Sigmoid colon (tissue), 7 donors: ENCODE measurements around the gene DHX9. TPM values are rescaled to one million over a fixed set of nuclear protein-coding genes. Genes with fewer than 3 reads are reported as not detected.

ENCODE experiments used
- DNase-seq: peaks from one replicate; pipeline ENCODE4 v3.0.0-alpha.2; 2019
- H3K27ac ChIP-seq, 4 donors: fragments of 200-600 bp; sonication (generic); one replicate each; pipeline ENCODE4 v1.5.1; 2016 to 2019; ENCODE audit warnings: mild to moderate bottlenecking in 1 of 4
- H3K27me3 ChIP-seq, 3 donors: fragments of 200-600 bp; sonication (generic); one replicate each; pipeline ENCODE4 v1.5.1; 2019; ENCODE audit warnings: mild to moderate bottlenecking in 1 of 3
- H3K36me3 ChIP-seq, 4 donors: fragments of 200-600 bp; sonication (generic); one replicate each; pipeline ENCODE4 v1.5.1; 2016 to 2019
- H3K4me1 ChIP-seq, 4 donors: fragments of 200-600 bp; sonication (generic); one replicate each; pipeline ENCODE4 v1.5.1; 2017 to 2019
- H3K4me3 ChIP-seq, 4 donors: fragments of 200-600 bp; sonication (generic); one replicate each; pipeline ENCODE4 v1.5.1; 2017 to 2019; ENCODE audit warnings: mild to moderate bottlenecking in 2 of 4, moderate library complexity in 1 of 4
- H3K9me3 ChIP-seq, 4 donors: fragments of 200-600 bp in 3 of 4; sonication (generic) in 3 of 4; one replicate each; pipeline versions ENCODE4 v1.5.1 to v1.6.1; 2013 to 2019
- EP300 ChIP-seq, 4 donors: sonication (generic); formaldehyde crosslinking; IDR thresholded peaks; one replicate each; pipeline ENCODE4 v1.6.1; 2017; ENCODE audit warnings: antibody characterized with exemption in 4 of 4
- POLR2A ChIP-seq, 2 donors: fragments of 450-650 bp; IDR thresholded peaks; one replicate each; pipeline ENCODE4 v1.6.1; 2016; ENCODE audit warnings: antibody characterized with exemption in 2 of 2, mild to moderate bottlenecking in 2 of 2, moderate library complexity in 2 of 2
- POLR2AphosphoS5 ChIP-seq, 4 donors: sonication (generic); formaldehyde crosslinking; IDR thresholded peaks; one replicate each; pipeline ENCODE4 v1.6.1; 2017; ENCODE audit warnings: antibody characterized with exemption in 4 of 4
- WGBS, 2 donors: extraction: QIAGEN DNeasy Blood & Tissue Kit; methylation state at CpG; one replicate each; pipeline ENCODE4 v1.1.7; 2013; 5-methylcytosine and 5-hydroxymethylcytosine counted together
- intact Hi-C: fragments of 100-400 bp; cut with DNase I; formaldehyde crosslinking; loops from one replicate; pipeline ENCODE4 v1.15.1; 2023
- polyA plus RNA-seq, 3 donors: library from polyadenylated mRNA; stranded (reverse); fragments of 200-250 nt; gene quantifications; one replicate each; pipeline ENCODE4 v1.2.3, GENCODE V29; 2013
- total RNA-seq, 4 donors: library from RNA; depleted of rRNA; stranded (reverse); fragments of >200 nt; gene quantifications; one replicate each; pipeline ENCODE4 v1.1.0, GENCODE V29; 2016
- TF ChIP-seq, protein P1 (sequence below), 4 experiments: fragments of 450-650 bp in 3 of 4; fragments of 200-600 bp in 1 of 4; IDR thresholded peaks; one replicate each; pipeline ENCODE4 v1.5.1; 2016 to 2019; ENCODE audit warnings: antibody characterized with exemption in 4 of 4, mild to moderate bottlenecking in 3 of 4, moderate library complexity in 2 of 4
- donor health status: healthy with polysubstance abuse.
- donor health status: Bipolar disorder and iron deficiency.
- donor health status: healthy.

Gene DHX9
- total and polyA plus RNA-seq, 7 donors, result 25.4 to 96.7 (median 68.4) TPM

DNA sequence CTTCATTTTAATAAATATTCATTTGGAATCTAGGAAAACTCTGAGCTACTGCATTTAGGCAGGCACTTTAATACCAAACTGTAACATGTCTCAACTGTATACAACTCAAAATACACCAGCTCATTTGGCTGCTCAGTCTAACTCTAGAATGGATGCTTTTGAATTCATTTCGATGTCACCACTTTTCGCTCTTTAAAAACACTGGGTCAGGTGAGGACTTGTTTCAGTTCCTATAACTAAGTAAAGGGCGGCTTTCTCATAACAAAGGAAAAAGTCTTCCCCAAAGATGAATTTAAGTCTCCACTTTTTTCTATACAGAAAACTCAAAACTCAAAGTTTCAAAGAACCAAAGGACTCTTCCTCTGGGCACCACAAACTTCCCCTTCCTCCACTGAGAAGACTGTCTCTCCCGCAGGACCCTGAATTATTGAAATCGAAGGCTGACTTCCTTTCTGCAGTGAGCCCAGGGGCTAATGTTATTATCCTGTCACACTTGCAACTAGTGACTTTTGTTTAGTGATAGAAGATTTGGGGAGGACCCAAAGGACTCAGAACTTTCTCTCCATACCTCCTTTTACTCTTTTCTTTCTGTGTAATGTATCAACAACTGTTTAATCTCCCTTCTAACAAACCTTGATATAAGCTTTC is 9.7 kb upstream of the DHX9 start:
- H3K4me3 ChIP-seq, result no peak overlapping the region
- no peaks in the 10 kb centered on the region for H3K4me1 ChIP-seq
- TF ChIP-seq EP300 (IDR thresholded peaks at IDR 0.05), result no peak
- TF ChIP-seq POLR2AphosphoS5 (IDR thresholded peaks at IDR 0.05), result no peak
- no peak for TF ChIP-seq POLR2A (IDR thresholded peaks at IDR 0.05)
- TF ChIP-seq, protein P1, sequence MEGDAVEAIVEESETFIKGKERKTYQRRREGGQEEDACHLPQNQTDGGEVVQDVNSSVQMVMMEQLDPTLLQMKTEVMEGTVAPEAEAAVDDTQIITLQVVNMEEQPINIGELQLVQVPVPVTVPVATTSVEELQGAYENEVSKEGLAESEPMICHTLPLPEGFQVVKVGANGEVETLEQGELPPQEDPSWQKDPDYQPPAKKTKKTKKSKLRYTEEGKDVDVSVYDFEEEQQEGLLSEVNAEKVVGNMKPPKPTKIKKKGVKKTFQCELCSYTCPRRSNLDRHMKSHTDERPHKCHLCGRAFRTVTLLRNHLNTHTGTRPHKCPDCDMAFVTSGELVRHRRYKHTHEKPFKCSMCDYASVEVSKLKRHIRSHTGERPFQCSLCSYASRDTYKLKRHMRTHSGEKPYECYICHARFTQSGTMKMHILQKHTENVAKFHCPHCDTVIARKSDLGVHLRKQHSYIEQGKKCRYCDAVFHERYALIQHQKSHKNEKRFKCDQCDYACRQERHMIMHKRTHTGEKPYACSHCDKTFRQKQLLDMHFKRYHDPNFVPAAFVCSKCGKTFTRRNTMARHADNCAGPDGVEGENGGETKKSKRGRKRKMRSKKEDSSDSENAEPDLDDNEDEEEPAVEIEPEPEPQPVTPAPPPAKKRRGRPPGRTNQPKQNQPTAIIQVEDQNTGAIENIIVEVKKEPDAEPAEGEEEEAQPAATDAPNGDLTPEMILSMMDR (IDR thresholded peaks at IDR 0.05), result no peak
- peaks cover 0 to 16% (median 0%) of the 10 kb centered on the region in 4 donors for H3K36me3 ChIP-seq
- no peaks in the 10 kb centered on the region for H3K27me3 ChIP-seq
- H3K9me3 ChIP-seq, result no peaks in the 10 kb centered on the region
- no peak overlapping the region for H3K27ac ChIP-seq
- DNase-seq, result no peak
- WGBS, 2 donors, result 61 to 91% methylated on average over 5 of the region's 5 CpGs
- intact Hi-C loops, result no loop called here

DNA sequence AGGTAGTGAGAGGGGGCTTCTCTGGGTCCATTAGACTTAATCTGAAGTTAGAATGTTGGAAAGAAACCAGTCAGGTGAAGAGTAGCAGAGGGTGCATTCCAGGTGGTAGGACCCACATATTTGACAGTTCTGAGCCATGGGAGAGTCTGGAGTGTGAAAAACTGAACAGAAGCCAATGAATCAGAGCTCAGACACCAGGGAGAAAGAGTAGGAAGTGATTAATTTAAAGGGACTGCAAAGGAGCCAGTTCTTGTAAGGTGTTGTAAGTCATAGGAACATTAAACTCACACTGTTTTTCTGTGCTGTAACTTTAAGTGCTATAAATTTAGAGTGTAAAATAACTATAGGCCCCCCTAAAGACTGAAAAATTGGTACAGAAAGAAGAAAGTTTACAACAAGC is 5.9 kb upstream of the DHX9 start:
- no peaks in the 10 kb centered on the region for H3K9me3 ChIP-seq
- peaks cover 0 to 3% (median 0%) of the 10 kb centered on the region in 4 donors for H3K36me3 ChIP-seq
- no peak overlapping the region for H3K27ac ChIP-seq
- TF ChIP-seq POLR2A (IDR thresholded peaks at IDR 0.05) (no peak), EP300 (IDR thresholded peaks at IDR 0.05) (no peak), POLR2AphosphoS5 (IDR thresholded peaks at IDR 0.05) (no peak)
- TF ChIP-seq, protein P1 (IDR thresholded peaks at IDR 0.05), result no peak
- DNase-seq, result no peak
- H3K4me1 ChIP-seq, result no peaks in the 10 kb centered on the region
- intact Hi-C loops, result no loop called here
- H3K27me3 ChIP-seq, result no peaks in the 10 kb centered on the region
- H3K4me3 ChIP-seq, result no peak overlapping the region

DNA sequence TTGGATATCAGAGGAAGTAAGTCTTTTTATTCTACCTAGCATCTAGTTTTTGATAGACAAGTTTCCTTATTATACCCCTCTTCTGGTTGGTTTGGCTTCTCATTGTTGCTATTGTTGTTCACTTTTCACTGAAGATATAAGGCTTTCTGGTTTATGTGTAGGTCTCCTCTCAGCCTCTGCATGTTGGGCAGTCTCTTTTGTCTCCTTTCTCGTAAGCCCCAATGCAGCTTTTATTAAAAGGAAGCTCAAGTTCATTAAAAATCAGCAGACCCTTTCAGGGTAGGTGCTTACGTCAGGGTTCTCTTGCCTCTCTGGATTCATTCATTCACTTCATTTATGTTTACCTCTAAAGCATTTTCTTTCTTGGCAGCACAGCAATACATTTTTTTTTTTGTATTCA is 4.8 kb upstream of the DHX9 start:
- no peaks in the 10 kb centered on the region for H3K27me3 ChIP-seq
- no peak overlapping the region for H3K27ac ChIP-seq
- intact Hi-C loops, result no loop called here
- TF ChIP-seq POLR2AphosphoS5 (IDR thresholded peaks at IDR 0.05) (no peak), EP300 (IDR thresholded peaks at IDR 0.05) (no peak), POLR2A (IDR thresholded peaks at IDR 0.05) (no peak)
- TF ChIP-seq, protein P1 (IDR thresholded peaks at IDR 0.05), result no peak
- DNase-seq, result no peak
- H3K9me3 ChIP-seq, result no peaks in the 10 kb centered on the region
- 89 to 98% methylated on average over 2 of the region's 2 CpGs for WGBS, 2 donors
- peaks cover 0 to 5% (median 0%) of the 10 kb centered on the region in 4 donors for H3K4me1 ChIP-seq
- H3K4me3 ChIP-seq, result no peak overlapping the region
- no peaks in the 10 kb centered on the region for H3K36me3 ChIP-seq

DNA sequence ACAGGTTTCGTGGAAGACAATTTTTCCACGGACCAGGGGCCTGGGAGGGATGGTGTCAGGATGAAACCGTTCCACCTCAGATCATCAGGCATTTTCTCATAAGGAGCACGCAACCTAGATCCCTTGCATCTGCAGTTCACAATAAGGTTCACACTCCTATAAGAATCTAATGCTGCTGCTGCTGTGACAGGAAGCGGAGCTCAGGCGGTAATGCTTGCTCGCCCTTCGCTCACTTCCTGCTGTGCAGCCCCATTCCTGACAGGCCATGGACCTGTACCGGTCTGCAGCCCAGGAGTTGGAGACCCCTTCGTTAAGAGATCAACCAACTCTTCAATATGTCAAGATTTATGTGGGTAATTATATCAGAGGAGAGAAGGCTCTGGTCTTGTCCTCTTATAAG is 3.3 kb upstream of the DHX9 start:
- WGBS, 2 donors, result 89 to 94% methylated on average over 10 of the region's 10 CpGs
- Histone ChIP-seq H3K4me1 (peaks cover 0 to 13% (median 6%) of the 10 kb centered on the region in 4 donors), H3K27me3 (no peaks in the 10 kb centered on the region), H3K27ac (no peak overlapping the region), H3K36me3 (no peaks in the 10 kb centered on the region), H3K4me3 (no peak overlapping the region), H3K9me3 (no peaks in the 10 kb centered on the region)
- intact Hi-C loops, result loop anchor here (5.0 kb wide), 1 partner anchor 234 kb away; the partner anchor contains the start of gene RGS16
- no peak for DNase-seq
- TF ChIP-seq, protein P1 (IDR thresholded peaks at IDR 0.05), result no peak
- TF ChIP-seq POLR2AphosphoS5 (IDR thresholded peaks at IDR 0.05) (no peak), EP300 (IDR thresholded peaks at IDR 0.05) (no peak)
